Keratinocyte (primary cell): ENCODE data around the gene PTK7. TPM values are rescaled to one million over a fixed set of nuclear protein-coding genes. Genes with fewer than 3 reads are reported as not detected.
A peak's percentile ranks its signal among the peaks of the same experiment; 100 is the strongest.

ENCODE experiments used
- DNase-seq: peaks from one replicate; pipeline ENCODE4 v3.0.0-alpha.2; 2011; ENCODE audit warnings: low read depth, missing footprints, low spot score
- FAIRE-seq: peaks from 2 replicates; lab custom pipeline; 2011; peaks lifted over from hg19 to GRCh38; lab: Jason Lieb, UNC
- H2AFZ ChIP-seq: 2 replicates; pipeline ENCODE4 v1.6.0; 2012; ENCODE audit warnings: low read length, control low read depth, inconsistent platforms; ENCODE audit not compliant: control insufficient read depth
- H3K27ac ChIP-seq: 2 replicates; pipeline ENCODE4 v1.5.1; 2011; ENCODE audit warnings: low read length; ENCODE audit not compliant: control insufficient read depth, insufficient read depth
- H3K27me3 ChIP-seq: 3 replicates; pipeline ENCODE4 v1.6.0; 2011; ENCODE audit warnings: low read length; ENCODE audit not compliant: control insufficient read depth, insufficient read depth; ENCODE audit errors: extremely low read depth
- H3K36me3 ChIP-seq, 2 experiments: 2 replicates in 1 of 2; 3 replicates in 1 of 2; pipeline ENCODE4 v1.5.1; 2011; ENCODE audit warnings: low read length in 2 of 2, mild to moderate bottlenecking in 1 of 2; ENCODE audit not compliant: control insufficient read depth in 2 of 2, insufficient read depth in 2 of 2; ENCODE audit errors: extremely low read depth in 1 of 2
- H3K4me1 ChIP-seq: 3 replicates; pipeline ENCODE4 v1.5.1; 2011; ENCODE audit warnings: low read length; ENCODE audit not compliant: control insufficient read depth, insufficient read depth; ENCODE audit errors: extremely low read depth
- H3K4me2 ChIP-seq: 3 replicates; pipeline ENCODE4 v1.6.0; 2011; ENCODE audit warnings: low read depth, low read length; ENCODE audit not compliant: control insufficient read depth, insufficient read depth; ENCODE audit errors: extremely low read depth
- H3K4me3 ChIP-seq, 3 experiments: fragments of 200-600 bp in 1 of 3; sonication (generic) in 1 of 3; 2 replicates in 2 of 3; 3 replicates in 1 of 3; pipeline ENCODE4 v1.5.1; 2011 to 2016; ENCODE audit warnings: low read length in 3 of 3, mild to moderate bottlenecking in 3 of 3, control low read depth in 2 of 3, inconsistent platforms in 1 of 3, low read depth in 1 of 3, mixed read lengths in 1 of 3, mixed run types in 1 of 3, moderate library complexity in 1 of 3; ENCODE audit not compliant: control insufficient read depth in 2 of 3, insufficient read depth in 2 of 3; ENCODE audit errors: extremely low read depth in 1 of 3
- H3K79me2 ChIP-seq: 2 replicates; pipeline ENCODE4 v1.6.0; 2012; ENCODE audit warnings: low read length; ENCODE audit not compliant: control insufficient read depth, insufficient read depth
- H3K9ac ChIP-seq: 3 replicates; pipeline ENCODE4 v1.6.0; 2011; ENCODE audit warnings: low read length; ENCODE audit not compliant: control insufficient read depth, insufficient read depth; ENCODE audit errors: extremely low read depth
- H3K9me1 ChIP-seq: 3 replicates; pipeline ENCODE4 v1.6.0; 2011; ENCODE audit warnings: low read length; ENCODE audit not compliant: control insufficient read depth, insufficient read depth; ENCODE audit errors: extremely low read depth
- H3K9me3 ChIP-seq: 2 replicates; pipeline ENCODE4 v1.5.1; 2012; ENCODE audit warnings: low read depth, low read length; ENCODE audit not compliant: control insufficient read depth
- H4K20me1 ChIP-seq: 3 replicates; pipeline ENCODE4 v1.6.0; 2011; ENCODE audit warnings: low read length; ENCODE audit not compliant: control insufficient read depth, insufficient read depth; ENCODE audit errors: extremely low read depth
- CTCF ChIP-seq, 3 experiments: IDR thresholded peaks in 1 of 3; conservative IDR thresholded peaks in 1 of 3; optimal IDR thresholded peaks in 1 of 3; 2 replicates in 2 of 3; 3 replicates in 1 of 3; pipeline versions ENCODE3 to v1.5.1; 2011; ENCODE audit warnings: low read length in 3 of 3, mild to moderate bottlenecking in 3 of 3, moderate library complexity in 2 of 3, control low read depth in 1 of 3, inconsistent platforms in 1 of 3; ENCODE audit not compliant: insufficient read depth in 2 of 3; ENCODE audit errors: extremely low read depth in 1 of 3
- EZH2 ChIP-seq: IDR thresholded peaks from one replicate; pipeline ENCODE4 v1.6.1; 2012; ENCODE audit warnings: inconsistent platforms, mild to moderate bottlenecking, low read length, moderate library complexity
- dilution Hi-C: fragments of 300-500 bp; cut with MboI; formaldehyde crosslinking; loops from one replicate; pipeline ENCODE4 v1.7.0; 2020; ENCODE audit warnings: low sequenced_read_pairs; ENCODE audit not compliant: extremely low pct_ligation_motif_present
- polyA plus RNA-seq, 5 experiments: library from polyadenylated mRNA; depleted of rRNA in 3 of 5; stranded (reverse) in 3 of 5; stranded (forward) in 1 of 5; unstranded in 1 of 5; fragments of >200 nt; gene quantifications; 1 replicate in 1 of 5; 2 replicates in 3 of 5; 3 replicates in 1 of 5; pipeline versions ENCODE4 v1.2.1 to v1.2.3, GENCODE V29; 2011 to 2012; ENCODE audit warnings: missing spikeins in 2 of 5, low read depth in 1 of 5, low replicate concordance in 1 of 5

The PTK7 gene
- polyA plus RNA-seq, 1 donor (not counting 4 experiments of a cell fraction or from before 2014, with no cell fraction given) = 58.8 TPM

GRCh38 chr6:43173591-43174262, 97.6 kb downstream of the PTK7 start:
- peaks cover 37% of the 10 kb centered on the region for H3K79me2 ChIP-seq
- FAIRE-seq = peak; percentile 34

GRCh38 chr6:43174263-43175112, 98.4 kb downstream of the PTK7 start:
- no peaks in the 10 kb centered on the region for H3K9me1 ChIP-seq
- FAIRE-seq = peak; percentile 81
- H3K9me3 ChIP-seq = no peaks in the 10 kb centered on the region
- peaks cover 26% of the 10 kb centered on the region for H3K4me1 ChIP-seq
- H2AFZ ChIP-seq = no peak overlapping the region
- H3K4me2 ChIP-seq = peak overlapping the region; percentile 95
- peaks cover 37% of the 10 kb centered on the region for H3K79me2 ChIP-seq
- peak overlapping the region; percentile 27 to 79 (median 78) for H3K4me3 ChIP-seq
- DNase-seq = peak; percentile 96
- dilution Hi-C loops = no loop called here
- peaks cover 28 to 32% of the 10 kb centered on the region in 2 experiments for H3K36me3 ChIP-seq
- peak overlapping the region; percentile 75 for H3K27ac ChIP-seq
- peaks cover 3% of the 10 kb centered on the region for H4K20me1 ChIP-seq
- H3K9ac ChIP-seq = peak overlapping the region; percentile 42
- no peaks in the 10 kb centered on the region for H3K27me3 ChIP-seq
- TF ChIP-seq EZH2 (no peak), CTCF (optimal IDR thresholded peaks at IDR 0.05 in 1 of 3, IDR thresholded peaks at IDR 0.05 in 1 of 3, conservative IDR thresholded peaks at IDR 0.05 in 1 of 3; ENCODE audit: extremely low read depth in 1 of 3, insufficient read depth in 2 of 3, low read length in 3 of 3) (peak in 1 of 3 experiments; percentile 25)

More at GRCh38 chr6:43173591-43174262, 97.6 kb downstream of the PTK7 start:
- H3K9ac ChIP-seq = peak overlapping the region; percentile 81
- H3K4me1 ChIP-seq = peaks cover 26% of the 10 kb centered on the region
- no peaks in the 10 kb centered on the region for H3K9me3 ChIP-seq
- dilution Hi-C loops = no loop called here
- H3K36me3 ChIP-seq = peaks cover 21 to 25% of the 10 kb centered on the region in 2 experiments
- no peak overlapping the region for H2AFZ ChIP-seq
- DNase-seq = no peak
- TF ChIP-seq EZH2 = no peak
- no peak for TF ChIP-seq CTCF (optimal IDR thresholded peaks at IDR 0.05 in 1 of 3, IDR thresholded peaks at IDR 0.05 in 1 of 3, conservative IDR thresholded peaks at IDR 0.05 in 1 of 3; ENCODE audit: extremely low read depth in 1 of 3, insufficient read depth in 2 of 3, low read length in 3 of 3)
- H3K27ac ChIP-seq = peak overlapping the region; percentile 22
- H3K4me3 ChIP-seq = peak overlapping the region; percentile 49 to 79 (median 78)
- peak overlapping the region; percentile 95 for H3K4me2 ChIP-seq
- no peaks in the 10 kb centered on the region for H3K9me1 ChIP-seq
- no peaks in the 10 kb centered on the region for H3K27me3 ChIP-seq
- peaks cover 3% of the 10 kb centered on the region for H4K20me1 ChIP-seq
